Suprapubic skin (tissue), 4 donors: ENCODE data around the gene STAU1. TPM values are rescaled to one million over a fixed set of nuclear protein-coding genes. Genes with fewer than 3 reads are reported as not detected.
"Not testable (repeated sequence)": the region's sequence is repeated elsewhere in the genome, so short reads cannot be mapped to it uniquely, and the experiment has no call there.

Source experiments
- DNase-seq, 2 donors: peaks; one replicate each; pipeline ENCODE4 v3.0.0-alpha.2; 2019; ENCODE audit warnings: low spot score in 2 of 2
- H3K27ac ChIP-seq: fragments of 200-600 bp; sonication (generic); one replicate; pipeline ENCODE4 v1.5.1; 2019
- H3K27me3 ChIP-seq: fragments of 200-600 bp; sonication (generic); one replicate; pipeline ENCODE4 v1.5.1; 2019
- H3K36me3 ChIP-seq: fragments of 200-600 bp; sonication (generic); one replicate; pipeline ENCODE4 v1.5.1; 2019
- H3K4me1 ChIP-seq: fragments of 200-600 bp; sonication (generic); one replicate; pipeline ENCODE4 v1.5.1; 2019
- H3K4me3 ChIP-seq: fragments of 200-600 bp; sonication (generic); one replicate; pipeline ENCODE4 v1.5.1; 2019; ENCODE audit warnings: mild to moderate bottlenecking
- H3K9me3 ChIP-seq: fragments of 200-600 bp; sonication (generic); one replicate; pipeline ENCODE4 v1.5.1; 2019
- CTCF ChIP-seq, 2 donors: fragments of 200-600 bp in 1 of 2; fragments of 450-650 bp in 1 of 2; sonication (generic) in 1 of 2; IDR thresholded peaks; one replicate each; pipeline ENCODE4 v1.5.1; 2016 to 2019; ENCODE audit warnings: antibody characterized with exemption in 2 of 2, mild to moderate bottlenecking in 1 of 2, moderate library complexity in 1 of 2
- EP300 ChIP-seq: sonication (generic); formaldehyde crosslinking; IDR thresholded peaks from one replicate; pipeline ENCODE4 v1.6.1; 2017; ENCODE audit warnings: antibody characterized with exemption
- POLR2A ChIP-seq, 2 donors: fragments of 450-650 bp; IDR thresholded peaks; one replicate each; pipeline ENCODE4 v1.6.1; 2017; ENCODE audit warnings: antibody characterized with exemption in 2 of 2, mild to moderate bottlenecking in 2 of 2, moderate library complexity in 2 of 2
- POLR2AphosphoS5 ChIP-seq, 3 donors: sonication (generic); formaldehyde crosslinking; IDR thresholded peaks; one replicate each; pipeline ENCODE4 v1.6.1; 2017; ENCODE audit warnings: antibody characterized with exemption in 3 of 3
- WGBS: methylation state at CpG from one replicate; pipeline ENCODE4 v1.1.5; 2018; 5-methylcytosine and 5-hydroxymethylcytosine counted together
- total RNA-seq, 4 donors: library from RNA; depleted of rRNA; stranded (reverse); fragments of >200 nt; gene quantifications; one replicate each; pipeline ENCODE4 v1.1.0, GENCODE V29; 2016

The STAU1 gene
- total RNA-seq, 4 donors from 2014 or later: 53.0 to 79.1 (median 69.9) TPM

- WGBS: 75% methylated on average over 3 of the region's 3 CpGs
- H3K36me3 ChIP-seq: peaks cover 36% of the 10 kb centered on the region
- TF ChIP-seq POLR2A (IDR thresholded peaks at IDR 0.05) (no peak), EP300 (no peak), POLR2AphosphoS5 (IDR thresholded peaks at IDR 0.05) (no peak), CTCF (IDR thresholded peaks at IDR 0.05) (no peak)
Observed at GRCh38 chr20:49104365-49104648, 83.8 kb downstream of the STAU1 start.

GRCh38 chr20:49103647-49104364 is 84.3 kb downstream of the STAU1 start:
- TF ChIP-seq POLR2AphosphoS5 (IDR thresholded peaks at IDR 0.05): no peak
- no peak for TF ChIP-seq POLR2A (IDR thresholded peaks at IDR 0.05)
- no peak for TF ChIP-seq CTCF (IDR thresholded peaks at IDR 0.05)
- 94% methylated on average over 7 of the region's 7 CpGs for WGBS
- H3K4me1 ChIP-seq: no peaks in the 10 kb centered on the region
- no peak overlapping the region for H3K4me3 ChIP-seq
- H3K9me3 ChIP-seq: no peaks in the 10 kb centered on the region
- no peaks in the 10 kb centered on the region for H3K27me3 ChIP-seq
- H3K27ac ChIP-seq: no peak overlapping the region
- H3K36me3 ChIP-seq: peaks cover 41% of the 10 kb centered on the region
- no peak for DNase-seq

More at GRCh38 chr20:49104365-49104648, 83.8 kb downstream of the STAU1 start:
- Histone ChIP-seq H3K27ac (no peak overlapping the region), H3K27me3 (no peaks in the 10 kb centered on the region), H3K4me1 (no peaks in the 10 kb centered on the region), H3K4me3 (no peak overlapping the region), H3K9me3 (no peaks in the 10 kb centered on the region)
- DNase-seq: no peak

- no peak for DNase-seq
- peaks cover 46% of the 10 kb centered on the region for H3K36me3 ChIP-seq
- no peaks in the 10 kb centered on the region for H3K4me1 ChIP-seq
- TF ChIP-seq CTCF (IDR thresholded peaks at IDR 0.05) (no peak), POLR2A (IDR thresholded peaks at IDR 0.05) (no peak), POLR2AphosphoS5 (IDR thresholded peaks at IDR 0.05) (no peak), EP300 (no peak)
- no peak overlapping the region for H3K27ac ChIP-seq
- no peak overlapping the region for H3K4me3 ChIP-seq
- no peaks in the 10 kb centered on the region for H3K9me3 ChIP-seq
- WGBS: 57% methylated on average over 1 of the region's 4 CpGs
- H3K27me3 ChIP-seq: no peaks in the 10 kb centered on the region
Observed at GRCh38 chr20:49103019-49103418, 85.1 kb downstream of the STAU1 start.

- H3K27me3 ChIP-seq: no peaks in the 10 kb centered on the region
- no peaks in the 10 kb centered on the region for H3K4me1 ChIP-seq
- 82% methylated on average over 4 of the region's 4 CpGs for WGBS
- no peak for DNase-seq
- H3K27ac ChIP-seq: no peak overlapping the region
- peaks cover 61% of the 10 kb centered on the region for H3K36me3 ChIP-seq
- H3K4me3 ChIP-seq: no peak overlapping the region
- TF ChIP-seq POLR2AphosphoS5 (IDR thresholded peaks at IDR 0.05) (no peak), EP300 (no peak), POLR2A (IDR thresholded peaks at IDR 0.05) (no peak), CTCF (IDR thresholded peaks at IDR 0.05) (no peak)
- no peaks in the 10 kb centered on the region for H3K9me3 ChIP-seq
Observed at GRCh38 chr20:49100972-49101371, 87.2 kb downstream of the STAU1 start.

GRCh38 chr20:49100292-49100691 is 87.8 kb downstream of the STAU1 start:
- WGBS: 98% methylated on average over 5 of the region's 5 CpGs
- H3K27me3 ChIP-seq, H3K4me1 ChIP-seq, DNase-seq, H3K4me3 ChIP-seq, H3K27ac ChIP-seq, H3K9me3 ChIP-seq: not testable (repeated sequence)
- peaks cover 68% of the 10 kb centered on the region for H3K36me3 ChIP-seq

GRCh38 chr20:49099011-49099410 is 89.1 kb downstream of the STAU1 start:
- Histone ChIP-seq H3K9me3 (no peaks in the 10 kb centered on the region), H3K27ac (no peak overlapping the region), H3K36me3 (peaks cover 73% of the 10 kb centered on the region), H3K4me3 (no peak overlapping the region), H3K27me3 (no peaks in the 10 kb centered on the region), H3K4me1 (no peaks in the 10 kb centered on the region)
- TF ChIP-seq CTCF (IDR thresholded peaks at IDR 0.05) (no peak), POLR2AphosphoS5 (IDR thresholded peaks at IDR 0.05) (no peak), POLR2A (IDR thresholded peaks at IDR 0.05) (no peak), EP300 (no peak)
- WGBS: 54% methylated on average over 3 of the region's 3 CpGs
- DNase-seq: no peak
